ENCODE measurements around the gene ZFAND3. TPM values are rescaled to one million over a fixed set of nuclear protein-coding genes. Genes with fewer than 3 reads are reported as not detected.

ZFAND3 gene
- total and polyA plus RNA-seq, 10 of the 15 experiments (the other 5 are each of a cell fraction or from before 2014, with no cell fraction given): 0.90 to 34.4 (median 16.3) TPM

DNA sequence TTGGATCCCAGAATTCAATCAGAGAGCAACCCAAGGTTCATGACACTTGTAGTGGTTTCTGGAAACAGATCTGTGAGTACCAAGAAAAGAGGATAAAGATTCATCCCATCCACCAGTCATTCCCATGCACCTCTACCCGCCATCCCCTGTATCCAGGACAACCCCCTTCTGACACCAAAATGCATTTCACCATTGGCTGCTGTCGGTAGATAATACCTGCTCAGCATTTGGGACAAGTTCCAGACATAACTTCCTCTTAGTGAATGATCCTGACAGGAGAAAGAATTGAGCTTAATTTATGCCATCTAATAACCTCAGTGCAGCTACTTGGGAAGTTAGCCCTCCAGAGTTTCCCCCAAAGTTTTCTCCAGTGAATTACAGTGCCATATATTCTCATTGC is 329.1 kb downstream of the ZFAND3 start:
- POLR2A ChIA-PET: no interaction called here
- H3K36me3 ChIP-seq (ENCODE audit: control insufficient read depth in 2 of 2, insufficient read depth in 2 of 2, low read length in 1 of 2): peaks cover 4 to 6% of the 10 kb centered on the region in 2 experiments
- CTCF ChIA-PET: interaction anchor here (0.7 kb wide), 1 partner anchor 37 kb away, joined by 3 read pairs; no protein-coding TSS in a partner anchor
- RAD21 ChIA-PET (ENCODE audit: unreplicated experiment): interaction anchor here (0.7 kb wide), 1 partner anchor 417 kb away, joined by 3 read pairs; no protein-coding TSS in a partner anchor
- H4K20me1 ChIP-seq (ENCODE audit: control insufficient read depth, insufficient read depth): 0 out of 2 replicates have a peak, but pooled peaks cover 2% of the 10 kb centered on the region
- intact Hi-C loops (cut with micrococcal nuclease; ENCODE audit: unreplicated experiment): no loop called here
- no TSS peak for BruUV-seq (replicated peaks)
- DNase-seq (ENCODE audit: low read depth, low spot score) (no peak), FAIRE-seq (no peak), ATAC-seq (no peak)
- in situ Hi-C loops (cut with MboI): no loop called here
- no peak overlapping the region for H3K27ac ChIP-seq (ENCODE audit: control insufficient read depth, insufficient read depth)
- H2AFZ ChIP-seq (ENCODE audit: control insufficient read depth, low read depth, low read length): no peak overlapping the region
- no peak overlapping the region for H3K4me3 ChIP-seq
- WGBS (ENCODE audit: insufficient coverage, insufficient replicate concordance, low lambda C conversion rate, missing lambda C conversion rate): 100% methylated on average over 2 of the region's 2 CpGs
- SMC1A ChIA-PET (ENCODE audit: uncharacterized antibody, unreplicated experiment): interaction anchor here (0.8 to 1.7 kb wide), 2 partner anchors 9 to 45 kb away, joined by 3 to 4 read pairs; no protein-coding TSS in a partner anchor
- H3K4me2 ChIP-seq (ENCODE audit: control insufficient read depth, insufficient read depth): no peak overlapping the region
- no peaks in the 10 kb centered on the region for H3K27me3 ChIP-seq (replicated peaks in 1 of 2; ENCODE audit: control insufficient read depth in 2 of 2, insufficient read depth in 2 of 2, low read length in 1 of 2)
- TF ChIP-seq REST (IDR thresholded peaks at IDR 0.05; ENCODE audit: low read depth, low read length) (no peak), YY1 (IDR thresholded peaks at IDR 0.05; ENCODE audit: low read depth, low read length) (no peak), SIX5 (IDR thresholded peaks at IDR 0.05; ENCODE audit: low read depth, low read length, severe bottlenecking) (no peak), GABPA (IDR thresholded peaks at IDR 0.05; ENCODE audit: low read depth) (no peak), NR2F1 (conservative IDR thresholded peaks at IDR 0.05) (no peak), CBFB (IDR thresholded peaks at IDR 0.05; ENCODE audit: low read depth) (no peak), POLR2AphosphoS2 (IDR thresholded peaks at IDR 0.05; ENCODE audit: low read depth, low read length) (no peak), RAD51 (IDR thresholded peaks at IDR 0.05) (no peak), STAT3 (IDR thresholded peaks at IDR 0.05; ENCODE audit: low read depth, low read length) (no peak), ETV6 (conservative IDR thresholded peaks at IDR 0.05 in 1 of 2, IDR thresholded peaks at IDR 0.05 in 1 of 2; ENCODE audit: borderline replicate concordance in 1 of 2, low read depth in 1 of 2) (no peak), IRF4 (IDR thresholded peaks at IDR 0.05; ENCODE audit: low read depth, low read length) (no peak), ASH2L (IDR thresholded peaks at IDR 0.05; ENCODE audit: borderline replicate concordance, low read depth) (no peak), NRF1 (conservative IDR thresholded peaks at IDR 0.05; ENCODE audit: low read depth, low read length) (no peak), BHLHE40 (IDR thresholded peaks at IDR 0.05; ENCODE audit: borderline replicate concordance in 1 of 2, low read depth in 2 of 2, low read length in 1 of 2) (no peak)
- TF ChIP-seq, protein P1, sequence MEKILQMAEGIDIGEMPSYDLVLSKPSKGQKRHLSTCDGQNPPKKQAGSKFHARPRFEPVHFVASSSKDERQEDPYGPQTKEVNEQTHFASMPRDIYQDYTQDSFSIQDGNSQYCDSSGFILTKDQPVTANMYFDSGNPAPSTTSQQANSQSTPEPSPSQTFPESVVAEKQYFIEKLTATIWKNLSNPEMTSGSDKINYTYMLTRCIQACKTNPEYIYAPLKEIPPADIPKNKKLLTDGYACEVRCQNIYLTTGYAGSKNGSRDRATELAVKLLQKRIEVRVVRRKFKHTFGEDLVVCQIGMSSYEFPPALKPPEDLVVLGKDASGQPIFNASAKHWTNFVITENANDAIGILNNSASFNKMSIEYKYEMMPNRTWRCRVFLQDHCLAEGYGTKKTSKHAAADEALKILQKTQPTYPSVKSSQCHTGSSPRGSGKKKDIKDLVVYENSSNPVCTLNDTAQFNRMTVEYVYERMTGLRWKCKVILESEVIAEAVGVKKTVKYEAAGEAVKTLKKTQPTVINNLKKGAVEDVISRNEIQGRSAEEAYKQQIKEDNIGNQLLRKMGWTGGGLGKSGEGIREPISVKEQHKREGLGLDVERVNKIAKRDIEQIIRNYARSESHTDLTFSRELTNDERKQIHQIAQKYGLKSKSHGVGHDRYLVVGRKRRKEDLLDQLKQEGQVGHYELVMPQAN (conservative IDR thresholded peaks at IDR 0.05): no peak
- H3K4me1 ChIP-seq (ENCODE audit: control insufficient read depth, insufficient read depth, low read length): no peaks in the 10 kb centered on the region
- H3K9ac ChIP-seq (ENCODE audit: control insufficient read depth, insufficient read depth, low read length): no peak overlapping the region
- H3K79me2 ChIP-seq (ENCODE audit: control insufficient read depth, insufficient read depth, low read length): no peaks in the 10 kb centered on the region
- no peaks in the 10 kb centered on the region for H3K9me3 ChIP-seq (replicated peaks; ENCODE audit: control insufficient read depth, insufficient read depth, low read length)
